NCI-H1105 treated with DMSO at 0.1 percent for 48 hours (cell line): ENCODE results near the gene B3GNT4.
"Not testable (repeated sequence)": the region's sequence is repeated elsewhere in the genome, so short reads cannot be mapped to it uniquely, and the experiment has no call there.

Experiments used
- DNase-seq: peaks from one replicate; lab custom pipeline; 2025; lab: John Stamatoyannopoulos, UW

B3GNT4 gene

DNA sequence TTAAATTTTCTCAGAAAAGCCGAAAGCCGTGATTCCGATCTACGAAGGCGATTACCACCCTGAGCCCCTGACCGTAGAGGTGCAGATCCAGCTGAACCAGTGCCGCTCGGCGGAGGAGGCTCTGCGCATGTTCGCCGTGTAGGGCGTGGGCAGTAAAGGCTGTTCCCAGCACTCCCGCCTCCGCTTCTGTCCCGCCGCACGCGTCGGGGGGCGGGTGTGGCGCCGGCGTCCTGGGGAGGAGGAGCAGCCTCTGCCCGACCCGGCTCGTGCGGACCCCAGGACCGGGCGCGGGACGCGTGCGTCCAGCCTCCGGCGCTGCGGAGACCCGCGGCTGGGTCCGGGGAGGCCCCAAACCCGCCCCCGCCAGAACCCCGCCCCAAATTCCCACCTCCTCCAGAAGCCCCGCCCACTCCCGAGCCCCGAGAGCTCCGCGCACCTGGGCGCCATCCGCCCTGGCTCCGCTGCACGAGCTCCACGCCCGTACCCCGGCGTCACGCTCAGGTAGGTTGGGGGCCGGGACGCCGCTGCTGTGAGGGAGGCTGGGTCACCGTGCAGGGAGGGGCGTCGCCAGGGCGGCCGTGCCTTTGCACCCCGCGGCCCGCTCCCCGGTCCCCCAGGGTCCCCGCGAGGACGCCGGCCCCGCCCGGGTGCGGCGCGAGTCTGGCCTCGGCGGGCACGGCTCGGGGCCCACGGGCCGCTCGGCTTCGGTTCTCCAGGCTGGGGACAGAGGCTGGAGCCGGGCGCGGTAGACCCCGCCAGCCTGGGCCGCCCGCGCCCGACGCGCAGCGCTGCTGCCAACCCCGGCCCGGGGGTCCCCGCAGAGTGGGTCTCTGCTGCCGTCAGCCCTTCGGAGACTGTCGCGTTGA, at the start of gene B3GNT4:
Gene B3GNT4, plus strand, starts transcription at position 409 of the 866 bp plus-strand sequence. CDS start 910 bp downstream, outside the sequence.
- DNase-seq, result peak; percentile 54

DNA sequence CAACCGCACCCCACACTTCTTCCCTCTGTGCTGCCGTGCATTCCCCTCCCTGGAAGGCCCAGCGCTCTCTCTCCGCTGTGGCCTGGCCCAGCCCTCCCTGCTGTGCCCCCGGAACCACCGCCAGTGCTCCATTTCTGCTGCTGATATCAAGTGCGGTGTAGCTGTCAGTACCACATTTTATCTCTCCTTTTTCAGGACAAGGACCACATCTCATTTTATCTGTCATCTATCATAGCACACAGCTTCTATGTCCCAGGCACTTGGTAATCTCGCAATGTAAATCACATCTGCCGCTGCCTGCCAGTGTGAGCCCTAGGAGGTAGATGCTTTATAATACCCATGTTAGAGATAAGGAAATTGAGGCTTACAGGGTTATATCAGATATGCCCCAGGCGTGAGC, 47.8 kb upstream of the B3GNT4 start:
- DNase-seq, result no peak

DNA sequence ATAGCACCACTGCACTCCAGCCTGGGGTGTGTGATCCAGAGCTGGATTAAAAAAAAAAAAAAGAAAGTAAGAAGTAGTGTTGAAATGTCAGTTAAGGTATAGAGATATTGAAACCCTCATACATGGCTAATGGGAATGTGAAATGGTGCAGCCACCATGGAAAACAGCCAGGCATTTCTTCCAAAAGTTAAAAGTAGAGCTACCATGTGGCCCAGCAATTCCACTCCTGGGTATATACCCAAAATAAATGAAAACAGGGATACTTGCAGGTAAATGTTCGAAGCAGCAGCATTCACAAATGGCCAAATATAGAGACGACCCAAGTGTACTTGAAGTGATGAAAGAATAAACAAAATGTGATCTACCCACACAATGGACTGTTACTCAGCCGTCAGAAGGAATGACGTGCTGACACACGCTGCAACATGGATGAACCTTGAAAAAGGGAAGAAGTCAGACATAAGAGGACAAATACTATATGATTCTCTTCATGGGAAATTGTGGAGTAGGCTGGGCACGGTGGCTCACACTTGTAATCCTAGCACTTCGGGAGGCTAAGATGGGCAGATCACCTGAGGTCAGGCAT, 44.7 kb upstream of the B3GNT4 start:
- no peak for DNase-seq

DNA sequence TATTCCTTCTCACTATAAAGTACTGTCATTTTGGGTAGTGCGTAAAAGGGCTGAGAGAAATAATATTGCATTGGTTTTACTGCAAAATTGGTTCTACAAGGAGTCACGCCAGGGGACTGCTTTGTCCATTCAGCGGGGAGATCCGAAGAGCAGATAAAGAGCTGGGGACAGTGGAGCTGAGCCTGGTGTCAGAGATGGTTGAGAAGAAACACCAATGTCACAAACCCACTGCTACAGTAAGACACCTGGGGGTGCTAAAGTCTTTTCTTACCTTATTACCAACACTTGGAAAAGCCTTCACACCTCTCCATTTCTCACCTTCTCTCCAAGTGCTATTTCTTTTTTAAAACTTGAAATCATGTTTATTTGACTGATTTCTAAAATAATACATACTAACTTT, 43.6 kb upstream of the B3GNT4 start:
- DNase-seq, result no peak

DNA sequence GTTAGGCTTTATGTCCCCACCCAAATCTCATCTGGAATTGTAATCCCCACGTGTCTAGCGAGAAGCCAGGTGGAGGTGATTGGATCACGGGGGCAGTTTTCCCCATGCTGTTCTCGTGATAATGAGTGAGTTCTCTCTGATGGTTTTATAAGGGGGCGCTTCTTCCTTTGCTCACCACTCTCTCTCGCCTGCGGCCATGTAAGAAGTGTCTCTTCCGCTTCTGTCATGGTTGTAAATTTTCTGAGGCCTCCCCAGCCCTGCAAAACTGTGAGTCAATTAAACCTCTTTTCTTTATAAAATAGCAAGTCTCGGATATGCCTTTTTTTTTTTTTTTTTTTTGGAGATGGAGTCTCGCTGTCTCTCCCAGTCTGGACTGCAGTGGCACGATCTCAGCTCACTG, 42.7 kb upstream of the B3GNT4 start:
- no peak for DNase-seq

DNA sequence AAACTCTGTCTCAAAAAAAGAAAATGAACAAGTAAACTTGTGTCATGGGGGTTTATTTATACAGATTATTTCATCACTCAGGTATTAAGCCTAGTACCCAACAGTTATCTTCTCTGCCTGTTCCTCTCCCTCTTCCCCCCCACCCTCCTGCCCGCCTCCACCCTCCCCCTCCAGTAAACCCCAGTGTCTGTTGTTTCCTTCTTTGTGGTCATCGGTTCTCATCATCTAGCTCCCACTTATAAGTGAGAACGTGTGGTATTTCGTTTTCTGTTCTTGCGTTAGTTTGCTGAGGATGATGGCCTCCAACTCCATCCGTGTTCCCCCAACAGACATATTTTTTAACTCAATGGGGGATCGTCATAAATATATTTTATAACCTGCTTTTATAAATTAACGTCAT, 41.8 kb upstream of the B3GNT4 start:
- no peak for DNase-seq

DNA sequence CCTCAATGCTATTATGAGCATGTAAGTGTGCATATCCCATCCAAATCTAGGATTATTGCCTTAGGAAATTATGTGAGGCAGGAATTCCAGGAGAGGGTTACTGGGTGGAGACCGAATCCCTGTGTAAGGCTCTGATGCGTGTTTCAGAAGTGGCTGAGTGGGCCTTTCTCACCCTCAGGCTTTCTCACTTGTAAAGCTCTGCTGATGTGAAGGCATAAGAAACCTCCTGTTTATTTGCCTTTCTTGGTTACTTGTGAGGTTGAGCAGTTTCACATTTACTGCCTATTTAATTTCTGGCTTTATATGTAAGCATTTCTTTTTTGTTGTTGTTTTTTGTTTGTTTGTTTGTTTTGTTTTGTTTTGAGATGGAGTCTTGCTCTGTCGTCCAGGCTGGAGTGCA, 40.5 kb upstream of the B3GNT4 start:
- DNase-seq, result no peak

DNA sequence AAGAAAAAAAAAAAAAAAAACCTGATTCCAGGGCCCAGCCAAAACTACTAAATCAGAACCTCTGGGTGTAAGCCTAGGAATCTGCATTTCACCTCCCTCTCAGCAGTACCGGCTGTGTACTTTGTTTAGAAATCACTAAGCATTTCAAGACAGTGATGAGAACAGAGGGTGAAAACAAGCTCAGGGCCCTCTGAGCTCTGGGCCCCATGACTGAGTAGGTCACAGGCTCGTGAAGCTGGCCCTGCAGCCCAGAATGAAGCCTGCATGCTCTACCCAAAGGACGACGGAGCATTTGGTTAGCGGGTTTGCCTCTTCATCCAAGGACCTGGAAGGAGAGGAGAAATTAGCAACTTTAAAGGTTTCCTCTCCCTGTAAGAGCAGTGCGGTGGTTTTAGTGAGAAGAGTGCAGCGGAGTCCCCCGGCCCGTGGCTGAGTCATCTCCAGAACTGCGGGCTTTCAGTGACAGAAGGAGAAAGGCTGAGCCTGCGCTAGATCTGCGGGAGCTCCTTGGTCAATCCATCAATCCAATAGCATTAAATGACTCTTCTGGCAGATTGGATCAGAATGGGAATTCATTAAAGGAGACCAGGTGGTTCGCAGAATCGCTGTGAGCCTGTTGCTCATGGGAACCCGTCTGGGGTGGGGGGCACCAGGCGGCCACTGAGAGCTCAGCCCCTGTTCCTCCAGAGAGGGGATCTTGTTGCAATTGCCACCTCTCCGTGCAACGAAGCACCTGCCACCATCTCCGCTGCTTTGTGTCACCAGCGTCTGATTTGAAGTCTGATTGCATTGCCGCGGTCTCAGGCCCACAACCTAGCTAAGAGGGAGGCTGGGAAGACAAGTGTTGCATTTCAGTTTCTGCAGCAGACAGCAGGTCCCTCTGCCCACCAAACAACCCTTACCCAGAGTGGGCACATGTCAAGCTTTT, 36.8 kb upstream of the B3GNT4 start:
- no peak for DNase-seq

DNA sequence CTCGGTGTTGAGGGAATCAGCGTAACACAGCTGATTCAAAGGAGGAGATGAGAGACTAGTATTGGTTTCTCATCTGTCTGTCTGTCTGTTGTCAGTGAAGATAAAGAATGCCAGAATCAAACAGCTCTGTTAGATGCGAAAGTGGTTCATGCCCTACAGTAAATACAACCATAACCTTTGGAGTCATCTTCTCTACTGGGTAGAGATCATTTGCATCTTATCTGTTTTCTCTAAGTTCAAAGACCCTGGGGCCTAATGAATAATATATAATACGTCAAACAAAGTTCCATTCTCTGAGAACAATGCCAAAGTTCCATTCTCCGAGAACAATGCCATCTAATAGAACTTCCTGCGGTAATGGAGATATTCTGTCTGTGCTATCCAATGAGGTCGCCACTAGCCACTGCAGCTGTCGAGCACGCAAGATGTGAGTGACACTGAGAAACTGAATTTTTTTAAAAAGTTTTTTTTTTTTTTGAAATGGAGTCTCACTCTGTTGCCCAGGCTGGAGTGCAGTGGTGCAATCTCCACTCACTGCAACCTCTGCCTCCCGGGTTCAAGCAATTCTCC, 36.1 kb upstream of the B3GNT4 start:
- DNase-seq, result no peak

DNA sequence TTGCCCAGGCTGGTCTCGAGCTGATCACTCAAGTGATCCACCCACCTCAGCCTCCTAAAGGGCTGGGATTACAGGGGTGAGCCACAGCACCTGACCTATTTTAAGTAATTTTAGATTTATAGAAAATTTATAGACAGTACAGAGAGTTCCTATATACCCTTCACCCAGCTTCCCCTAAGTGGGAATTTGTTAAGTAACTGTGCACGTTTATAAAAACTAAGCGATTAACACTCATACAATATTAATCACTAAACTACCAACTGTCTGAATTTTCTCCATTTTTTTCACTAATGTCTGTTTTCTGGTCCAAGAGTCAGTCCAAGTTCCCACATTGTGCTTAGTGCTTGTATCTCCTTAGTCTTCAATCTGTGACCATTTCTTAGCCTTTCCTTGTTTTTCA, 35.0 kb upstream of the B3GNT4 start:
- no peak for DNase-seq

DNA sequence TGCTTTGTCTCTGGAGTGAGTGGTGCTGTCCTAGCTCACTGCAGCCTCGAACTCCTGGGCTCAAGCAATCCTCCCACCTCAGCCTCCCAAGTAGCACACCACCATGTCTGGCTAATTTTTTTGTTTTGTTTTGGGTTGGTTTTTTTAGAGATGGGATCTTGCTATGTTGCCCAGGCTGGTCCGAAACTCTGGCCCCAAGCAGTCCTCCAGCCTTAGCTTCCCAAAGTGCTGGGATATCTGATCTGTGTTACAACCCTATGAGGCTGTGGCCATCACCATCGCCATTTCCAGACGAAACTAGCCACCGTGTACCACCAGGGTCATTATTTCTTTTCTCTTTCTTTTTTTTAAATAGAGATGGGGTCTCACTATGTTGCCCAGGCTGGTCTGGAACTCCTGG, 32.1 kb upstream of the B3GNT4 start:
- DNase-seq, result no peak

DNA sequence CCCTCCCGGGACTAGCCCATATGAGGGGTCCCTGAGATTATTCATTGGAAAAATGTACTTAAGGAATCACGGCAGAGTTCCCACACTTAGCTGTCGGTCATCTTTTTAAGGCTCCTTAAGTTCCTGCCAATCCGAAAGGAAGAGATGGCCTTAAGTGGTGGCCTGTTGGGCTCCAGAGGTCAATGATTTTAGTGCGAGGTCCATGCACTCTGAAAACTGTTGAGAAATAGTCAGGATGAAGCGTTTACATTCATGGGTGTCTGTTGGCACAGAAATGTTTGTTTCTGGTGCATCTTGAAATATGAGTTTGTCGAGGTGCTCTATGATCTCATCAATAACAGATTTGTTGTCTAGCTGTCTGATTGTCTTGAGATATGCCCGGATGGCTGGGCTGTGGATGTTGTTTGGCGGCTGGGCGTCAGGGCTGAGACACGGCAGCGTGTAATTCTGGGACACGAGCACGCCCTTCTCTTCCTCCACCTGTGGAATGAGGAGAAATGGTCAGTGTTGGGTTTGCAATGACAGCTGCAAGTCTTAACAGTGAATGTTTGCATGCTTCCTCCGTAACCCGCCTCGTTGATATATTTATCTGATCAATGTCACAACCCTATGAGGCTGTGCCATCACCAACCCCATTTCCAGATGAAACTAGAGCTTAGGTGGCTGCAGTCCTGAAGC, 31.1 kb upstream of the B3GNT4 start:
- no peak for DNase-seq

DNA sequence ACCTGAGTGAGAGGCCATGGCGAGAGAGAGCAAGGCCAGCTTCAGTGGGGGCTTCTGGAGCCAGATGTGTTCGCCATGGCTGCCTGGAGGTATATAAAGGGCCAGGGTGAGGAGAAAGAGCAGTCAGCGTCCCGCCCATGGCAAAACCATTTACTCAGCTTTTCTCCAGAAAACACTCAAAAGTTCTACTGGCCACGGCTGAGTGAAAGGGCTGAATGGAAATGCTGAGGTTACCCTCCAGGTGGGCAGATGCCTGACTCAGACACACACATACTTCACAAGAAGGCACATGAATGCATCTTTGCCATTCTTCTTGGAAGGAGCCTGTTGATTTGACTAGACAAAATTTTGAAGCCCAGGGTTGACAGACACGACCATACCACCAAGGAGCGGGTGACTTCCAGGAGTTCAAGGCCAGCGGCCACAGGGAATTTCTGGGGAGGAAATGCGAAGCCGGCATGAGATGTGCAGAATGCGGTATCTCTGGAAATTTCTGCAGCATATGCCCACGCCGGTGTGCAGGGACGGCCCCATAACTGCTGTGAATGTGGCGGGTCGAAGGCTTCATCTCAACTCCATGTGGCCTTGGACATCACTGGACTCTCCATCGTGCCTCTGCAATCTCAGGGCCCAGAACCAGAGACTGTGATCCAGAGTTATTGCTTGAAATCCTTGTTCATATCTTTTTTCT, 29.2 kb upstream of the B3GNT4 start, which contains the start of gene IL31:
Gene IL31, minus strand, starts transcription at position 67 of the 691 bp plus-strand sequence. Its CDS starts 49 bp downstream, at position 18.
- no peak for DNase-seq

DNA sequence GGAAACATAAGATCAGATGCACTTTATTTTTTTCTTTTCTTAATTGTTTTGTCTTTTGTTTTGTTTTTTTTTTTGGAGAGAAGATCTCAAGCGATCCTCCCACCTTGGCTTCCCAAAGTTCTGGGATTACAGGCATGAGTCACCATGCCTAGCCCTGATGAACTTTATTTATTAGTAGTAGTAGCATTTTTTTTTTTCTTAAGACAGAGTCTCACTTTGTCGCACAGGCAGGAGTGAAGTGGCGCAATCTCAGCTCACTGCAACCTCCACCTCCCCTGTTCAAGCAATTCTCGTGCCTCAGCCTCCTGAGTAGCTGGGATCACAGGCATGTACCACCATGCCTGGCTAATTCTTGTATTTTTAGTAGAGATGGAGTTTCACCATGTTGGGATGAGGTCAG, 27.0 kb upstream of the B3GNT4 start:
- not testable (repeated sequence) for DNase-seq

DNA sequence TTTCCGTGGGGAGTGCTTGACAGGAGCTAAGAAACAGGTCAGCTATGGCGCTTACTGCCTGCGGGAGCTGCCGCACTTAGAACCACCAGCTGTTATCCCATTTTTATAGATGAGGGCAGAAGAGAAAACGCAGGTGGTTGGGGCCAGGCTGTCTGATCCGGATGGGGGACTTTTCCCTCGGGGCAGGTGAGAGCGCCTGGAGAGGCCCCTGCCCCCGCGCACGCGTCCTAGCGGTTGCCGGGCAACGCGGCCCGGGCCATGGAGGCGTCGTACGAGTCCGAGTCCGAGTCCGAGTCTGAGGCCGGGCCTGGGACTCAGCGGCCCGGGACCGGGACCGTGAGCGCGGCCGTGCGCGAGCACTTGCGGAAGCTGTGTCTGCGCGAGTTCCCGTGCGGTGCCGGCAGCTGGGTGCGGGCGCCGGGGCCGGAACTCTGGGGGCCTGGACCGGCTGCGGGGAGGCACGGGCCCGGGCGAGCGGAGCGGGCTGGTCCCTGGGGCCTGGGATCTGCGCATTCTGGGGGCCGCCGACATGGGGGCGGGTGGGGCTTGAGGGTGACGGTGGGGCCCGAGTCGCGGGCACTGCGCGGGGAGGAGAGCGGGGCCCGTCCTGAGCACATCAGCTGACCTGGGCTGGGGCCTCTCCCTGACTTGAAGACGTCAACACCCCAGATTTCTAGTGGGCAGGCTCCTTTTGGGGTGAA, 20.5 kb upstream of the B3GNT4 start, which contains the start of gene LRRC43:
Gene LRRC43, plus strand, starts transcription at position 237 of the 701 bp plus-strand sequence. Its CDS starts 22 bp downstream, at position 259.
- no peak for DNase-seq

DNA sequence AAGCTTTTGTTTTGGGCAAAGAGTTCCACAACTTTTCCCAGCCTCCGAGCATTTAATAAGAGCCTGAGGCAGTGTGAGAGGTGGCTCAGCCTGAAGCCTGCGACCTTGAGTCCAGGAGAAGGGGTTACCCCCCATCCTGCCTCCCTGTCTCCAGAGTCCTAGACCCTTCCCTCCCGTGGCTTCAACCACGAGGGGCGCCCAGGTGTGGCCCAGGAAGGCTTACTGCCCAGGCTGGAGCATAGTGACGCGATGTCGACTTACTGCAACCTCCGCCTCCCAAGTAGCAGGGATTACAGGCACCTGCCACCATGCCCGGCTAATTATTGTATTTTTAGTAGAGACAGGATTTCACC, 19.9 kb upstream of the B3GNT4 start:
- no peak for DNase-seq

DNA sequence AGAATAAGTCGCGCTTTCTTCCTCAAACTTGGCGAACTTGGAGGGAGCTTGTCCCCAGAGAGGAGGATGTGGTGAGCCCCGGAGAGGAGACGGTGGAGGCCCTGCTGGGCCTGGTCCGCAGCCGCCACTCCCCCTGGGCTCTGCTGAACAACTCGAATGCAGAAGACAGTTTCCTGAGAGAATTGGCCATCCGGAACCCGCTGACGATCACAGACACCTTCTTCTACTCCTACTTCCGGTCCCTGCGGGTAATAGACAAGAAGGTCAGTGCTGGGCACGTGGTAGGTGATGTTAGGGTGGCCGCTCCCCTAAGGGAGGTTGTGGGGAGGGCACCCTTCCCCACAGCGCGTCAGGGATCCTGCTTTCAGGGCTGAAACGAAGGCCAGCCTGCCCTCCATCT, 19.0 kb upstream of the B3GNT4 start:
- no peak for DNase-seq

DNA sequence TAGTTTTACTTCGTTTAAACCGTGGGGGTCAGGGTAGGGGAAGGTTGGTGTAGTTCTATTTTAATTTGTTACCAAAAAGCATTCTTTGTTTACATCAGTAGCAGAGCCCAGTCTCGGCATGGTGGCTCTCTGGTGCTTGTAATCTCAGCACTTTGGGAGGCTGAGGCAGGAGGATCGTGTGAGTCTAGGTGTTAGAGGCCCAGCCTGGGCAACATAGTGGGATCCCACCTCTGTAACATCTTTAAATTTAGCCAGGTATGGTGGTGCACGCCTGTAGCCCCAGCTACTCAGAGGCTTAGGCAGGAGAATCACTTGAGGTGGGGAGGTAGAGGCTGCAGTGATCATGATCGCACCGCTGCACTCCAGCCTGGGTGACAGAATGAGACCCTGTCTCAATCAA, 18.4 kb upstream of the B3GNT4 start:
- no peak for DNase-seq

DNA sequence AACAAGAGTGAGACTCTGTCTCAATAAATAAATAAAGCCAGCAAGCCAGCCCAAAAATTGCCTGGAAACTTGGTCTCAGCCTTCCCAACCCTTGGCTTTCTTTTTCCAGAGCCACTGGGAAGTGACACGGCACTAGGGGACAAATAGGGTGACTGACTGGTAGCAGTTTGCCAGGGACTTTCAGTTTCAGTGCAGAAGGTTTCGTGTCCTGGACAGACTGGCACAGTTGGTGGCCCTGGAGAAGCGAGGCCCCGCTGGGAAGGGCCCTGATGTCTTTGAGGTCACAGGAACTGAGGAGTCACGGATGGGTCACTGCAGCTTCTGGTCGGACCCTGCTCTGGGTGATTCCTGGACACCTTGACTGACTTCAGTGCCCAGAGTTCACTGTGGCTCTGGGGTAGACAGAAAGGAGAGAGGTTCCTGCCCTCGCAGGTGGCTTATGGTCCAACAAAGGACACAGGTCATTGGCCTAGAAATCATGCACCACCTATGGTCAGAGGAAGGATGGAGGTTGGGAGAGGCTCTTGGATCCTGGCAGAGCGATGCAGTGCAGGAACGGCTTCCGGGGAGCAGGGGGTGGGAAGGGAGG, 17.9 kb upstream of the B3GNT4 start:
- no peak for DNase-seq

DNA sequence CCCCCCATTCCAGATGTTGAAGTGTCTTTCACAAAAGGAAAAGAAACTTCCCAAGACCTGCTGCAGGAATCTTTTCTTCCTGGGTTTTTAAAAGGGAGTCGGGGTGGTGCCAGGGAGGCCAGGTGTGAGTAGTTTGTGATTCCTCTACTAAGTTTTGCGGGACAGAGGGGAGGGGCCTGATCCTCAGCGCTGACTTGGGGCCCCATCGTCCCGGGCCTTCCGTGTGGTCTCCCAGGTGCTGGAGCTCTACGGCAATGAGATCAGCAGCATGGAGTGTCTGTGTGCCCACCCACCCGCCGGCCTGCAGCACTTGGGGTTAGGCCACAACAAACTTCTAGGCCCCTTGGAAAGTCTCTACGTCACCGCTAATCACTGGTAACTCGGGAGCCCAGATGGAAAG, 16.0 kb upstream of the B3GNT4 start:
- DNase-seq, result no peak
